AG20443 (cell line): ENCODE data around the gene TSPAN15.
A peak's percentile ranks its signal among the peaks of the same experiment; 100 is the strongest.
"Not testable (repeated sequence)": the region's sequence is repeated elsewhere in the genome, so short reads cannot be mapped to it uniquely, and the experiment has no call there.

ENCODE experiments used
- DNase-seq: peaks from one replicate; pipeline ENCODE4 v3.0.0; 2012; ENCODE audit warnings: low spot score, mixed read lengths

TSPAN15 gene

GRCh38 chr10:69488149-69488844 lies 37.0 kb downstream of the TSPAN15 start:
- not testable (repeated sequence) for DNase-seq

GRCh38 chr10:69488856-69489255 lies 37.6 kb downstream of the TSPAN15 start:
- DNase-seq, result not testable (repeated sequence)

- DNase-seq, result no peak
Measured at GRCh38 chr10:69489506-69490090, 38.3 kb downstream of the TSPAN15 start.

- no peak for DNase-seq
Measured at GRCh38 chr10:69490876-69491275, 39.6 kb downstream of the TSPAN15 start.

- DNase-seq, result no peak
Measured at GRCh38 chr10:69491611-69492010, 40.3 kb downstream of the TSPAN15 start.

- no peak for DNase-seq
Measured at GRCh38 chr10:69492091-69492745, 41.0 kb downstream of the TSPAN15 start.

- DNase-seq, result no peak
Measured at GRCh38 chr10:69492746-69493462, 41.6 kb downstream of the TSPAN15 start.

- DNase-seq, result no peak
Measured at GRCh38 chr10:69494626-69495558, 43.6 kb downstream of the TSPAN15 start.

- DNase-seq, result no peak
Measured at GRCh38 chr10:69495666-69496065, 44.4 kb downstream of the TSPAN15 start.

- no peak for DNase-seq
Measured at GRCh38 chr10:69496352-69497230, 45.3 kb downstream of the TSPAN15 start.

- DNase-seq, result no peak
Measured at GRCh38 chr10:69497231-69497561, 45.9 kb downstream of the TSPAN15 start.

GRCh38 chr10:69497611-69498390 lies 46.5 kb downstream of the TSPAN15 start:
- no peak for DNase-seq

- peak; percentile 66 for DNase-seq
Measured at GRCh38 chr10:69498711-69499471, 47.6 kb downstream of the TSPAN15 start.

- no peak for DNase-seq
Measured at GRCh38 chr10:69499726-69500689, 48.7 kb downstream of the TSPAN15 start.

GRCh38 chr10:69500864-69501468 lies 49.7 kb downstream of the TSPAN15 start:
- DNase-seq, result no peak

- DNase-seq, result no peak
Measured at GRCh38 chr10:69501657-69502056, 50.4 kb downstream of the TSPAN15 start.

- DNase-seq, result no peak
Measured at GRCh38 chr10:69502589-69502988, 51.3 kb downstream of the TSPAN15 start.
